Smooth muscle cell (in vitro differentiated cells): ENCODE measurements around the gene SGPL1. TPM values are rescaled to one million over a fixed set of nuclear protein-coding genes. Genes with fewer than 3 reads are reported as not detected.

Experiments used
- DNase-seq: peaks from one replicate; lab custom pipeline; 2025; ENCODE audit not compliant: unreplicated experiment; lab: John Stamatoyannopoulos, UW
- H2AFZ ChIP-seq: fragments of 200-600 bp; sonication (generic); 2 replicates; pipeline ENCODE4 v1.6.0; 2016; ENCODE audit warnings: antibody characterized with exemption, low read depth, mild to moderate bottlenecking
- H3F3A ChIP-seq: fragments of 200-600 bp; sonication (generic); 2 replicates; pipeline ENCODE4 v1.6.0; 2017; ENCODE audit warnings: antibody characterized with exemption, low read depth
- H3K27ac ChIP-seq: fragments of 200-600 bp; sonication (generic); 2 replicates; pipeline ENCODE4 v1.5.1; 2016; ENCODE audit warnings: low read depth, mild to moderate bottlenecking
- H3K27me3 ChIP-seq: fragments of 200-600 bp; sonication (generic); 2 replicates; pipeline ENCODE4 v1.6.1; 2016; ENCODE audit warnings: low read depth, mild to moderate bottlenecking
- H3K36me3 ChIP-seq: fragments of 200-600 bp; sonication (generic); 2 replicates; pipeline ENCODE4 v1.5.1; 2016; ENCODE audit warnings: low read depth
- H3K4me1 ChIP-seq: fragments of 200-600 bp; sonication (generic); 2 replicates; pipeline ENCODE4 v1.5.1; 2016; ENCODE audit warnings: low read depth
- H3K4me2 ChIP-seq: fragments of 200-600 bp; sonication (generic); 2 replicates; pipeline ENCODE4 v1.6.0; 2016; ENCODE audit warnings: mild to moderate bottlenecking
- H3K4me3 ChIP-seq: fragments of 200-600 bp; sonication (generic); 2 replicates; pipeline ENCODE4 v1.5.1; 2016; ENCODE audit warnings: mild to moderate bottlenecking
- H3K79me2 ChIP-seq: fragments of 200-600 bp; sonication (generic); 2 replicates; pipeline ENCODE4 v1.6.0; 2016; ENCODE audit warnings: low read depth, mild to moderate bottlenecking
- H3K9ac ChIP-seq: fragments of 200-600 bp; sonication (generic); 2 replicates; pipeline ENCODE4 v1.6.0; 2016; ENCODE audit warnings: low read depth
- H3K9me3 ChIP-seq: fragments of 200-600 bp; sonication (generic); replicated peaks from 2 replicates; pipeline ENCODE4 v1.5.1; 2016; ENCODE audit warnings: low read depth
- H4K20me1 ChIP-seq: fragments of 200-600 bp; sonication (generic); 2 replicates; pipeline ENCODE4 v1.6.0; 2016; ENCODE audit warnings: low read depth
- WGBS: methylation state at CpG from one replicate; pipeline ENCODE4 v1.1.7; 2016; ENCODE audit warnings: low lambda C conversion rate; 5-methylcytosine and 5-hydroxymethylcytosine counted together
- polyA plus RNA-seq: library from polyadenylated mRNA; unstranded; fragments of >200 nt; fragmentation: Nextera tagmentation; extraction: Ambion mirVana; gene quantifications from 2 replicates; pipeline ENCODE4 v1.2.1, GENCODE V29; 2016
- total RNA-seq: library from RNA; depleted of rRNA; stranded (reverse); fragments of >200 nt; gene quantifications from 2 replicates; pipeline ENCODE4 v1.2.3, GENCODE V29; 2014
- TF ChIP-seq, protein P1 (sequence below): fragments of 200-600 bp; sonication (generic); IDR thresholded peaks from 2 replicates; pipeline ENCODE4 v1.5.1; 2017; ENCODE audit warnings: borderline replicate concordance, mild to moderate bottlenecking, antibody characterized with exemption; ENCODE audit not compliant: insufficient read depth, poor library complexity, severe bottlenecking

Gene SGPL1
- total and polyA plus RNA-seq, 2 experiments from 2014 or later = 20.0 to 41.1 TPM

GRCh38 chr10:70785190-70785589, 30.6 kb upstream of the SGPL1 start, which contains the start of gene TBATA:
TSS of gene TBATA (minus strand) at chr10:70785377. CDS start at chr10:70783379, 1,998 bp downstream.
- TF ChIP-seq, protein P1, sequence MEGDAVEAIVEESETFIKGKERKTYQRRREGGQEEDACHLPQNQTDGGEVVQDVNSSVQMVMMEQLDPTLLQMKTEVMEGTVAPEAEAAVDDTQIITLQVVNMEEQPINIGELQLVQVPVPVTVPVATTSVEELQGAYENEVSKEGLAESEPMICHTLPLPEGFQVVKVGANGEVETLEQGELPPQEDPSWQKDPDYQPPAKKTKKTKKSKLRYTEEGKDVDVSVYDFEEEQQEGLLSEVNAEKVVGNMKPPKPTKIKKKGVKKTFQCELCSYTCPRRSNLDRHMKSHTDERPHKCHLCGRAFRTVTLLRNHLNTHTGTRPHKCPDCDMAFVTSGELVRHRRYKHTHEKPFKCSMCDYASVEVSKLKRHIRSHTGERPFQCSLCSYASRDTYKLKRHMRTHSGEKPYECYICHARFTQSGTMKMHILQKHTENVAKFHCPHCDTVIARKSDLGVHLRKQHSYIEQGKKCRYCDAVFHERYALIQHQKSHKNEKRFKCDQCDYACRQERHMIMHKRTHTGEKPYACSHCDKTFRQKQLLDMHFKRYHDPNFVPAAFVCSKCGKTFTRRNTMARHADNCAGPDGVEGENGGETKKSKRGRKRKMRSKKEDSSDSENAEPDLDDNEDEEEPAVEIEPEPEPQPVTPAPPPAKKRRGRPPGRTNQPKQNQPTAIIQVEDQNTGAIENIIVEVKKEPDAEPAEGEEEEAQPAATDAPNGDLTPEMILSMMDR = no peak
- no peak within 1 kb of the TSS for H2AFZ ChIP-seq
- no peak within 1 kb of the TSS for H3K4me3 ChIP-seq
- no peak within 1 kb of the TSS for H3K27ac ChIP-seq
- H3K79me2 ChIP-seq = no peaks in the 10 kb centered on the region
- no peaks in the 10 kb centered on the region for H3K4me1 ChIP-seq
- H3K9ac ChIP-seq = no peak within 1 kb of the TSS
- H3K36me3 ChIP-seq = no peaks in the 10 kb centered on the region
- no peaks in the 10 kb centered on the region for H3K27me3 ChIP-seq
- no peak within 1 kb of the TSS for H3K4me2 ChIP-seq
- H4K20me1 ChIP-seq = no peaks in the 10 kb centered on the region
- WGBS = 84% methylated on average over 4 of the region's 4 CpGs
- H3K9me3 ChIP-seq = no peaks in the 10 kb centered on the region
- no peaks in the 10 kb centered on the region for H3F3A ChIP-seq
- DNase-seq = no peak

DNA sequence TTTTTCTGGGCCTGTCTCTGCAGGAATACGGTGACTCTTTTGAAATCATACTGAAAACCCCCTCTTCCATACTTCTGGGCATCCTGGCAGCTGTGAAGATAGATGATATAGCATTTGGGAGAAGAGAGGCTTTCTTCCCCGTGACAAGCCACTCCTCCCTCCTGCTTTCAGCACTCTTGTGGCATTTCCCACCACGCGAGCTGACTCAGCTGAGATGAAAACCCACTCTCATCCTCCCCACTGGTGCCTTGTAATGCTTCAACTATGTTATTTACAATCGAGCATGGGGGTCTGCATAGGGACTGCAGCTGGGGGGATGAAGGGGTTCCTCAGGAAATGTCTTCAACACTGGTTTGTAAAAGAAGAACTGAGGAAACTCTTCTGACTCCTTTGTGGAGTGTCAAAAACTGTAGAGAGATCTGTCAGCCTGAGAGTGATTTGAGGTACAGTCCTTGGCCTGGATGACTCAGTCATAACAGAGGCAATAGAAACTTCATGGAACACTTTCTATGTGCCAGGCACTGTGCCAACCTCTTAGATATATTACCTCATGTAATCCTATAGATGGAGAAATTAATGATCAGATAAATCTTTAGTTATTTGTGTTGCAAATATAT, 28.8 kb upstream of the SGPL1 start:
- Histone ChIP-seq H3K27me3 (no peaks in the 10 kb centered on the region), H3K27ac (peak overlapping the region; percentile 41), H3K4me2 (peak overlapping the region; percentile 42)

DNA sequence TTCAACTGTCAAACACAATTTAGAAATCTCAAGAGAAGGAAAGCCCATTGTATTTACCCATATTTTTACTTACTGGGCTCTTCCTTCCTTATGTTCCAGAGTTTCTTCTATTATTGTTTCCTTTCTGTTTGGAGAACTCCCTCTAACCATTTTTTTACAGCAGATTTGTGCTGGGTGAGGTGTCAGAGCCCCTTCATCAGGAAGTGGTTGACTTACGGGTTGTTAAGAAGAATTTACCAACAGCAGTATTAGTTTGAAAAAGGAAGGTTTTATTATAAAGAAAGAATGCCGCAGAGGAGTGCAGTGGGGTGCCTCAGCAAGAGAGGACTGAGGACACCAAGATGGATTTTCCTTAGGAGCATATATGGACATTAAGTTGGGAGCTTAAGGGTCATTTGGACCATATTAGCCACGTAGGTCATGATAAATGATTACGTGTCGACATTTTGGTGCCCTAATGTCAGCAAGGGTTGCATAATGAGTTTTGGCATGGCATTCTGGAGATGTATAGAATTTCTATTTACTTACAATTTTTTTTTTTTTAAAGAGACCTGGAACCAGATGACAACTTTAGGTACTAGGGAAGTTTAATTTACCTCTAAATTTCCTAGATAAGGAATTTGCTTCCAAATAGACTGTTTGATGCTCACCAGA, 24.2 kb upstream of the SGPL1 start:
- H3K27me3 ChIP-seq = no peaks in the 10 kb centered on the region
- TF ChIP-seq, protein P1 = no peak
- H3K4me1 ChIP-seq = no peaks in the 10 kb centered on the region

More for the DNA sequence above, 28.8 kb upstream of the SGPL1 start:
- DNase-seq = no peak
- no peaks in the 10 kb centered on the region for H3K4me1 ChIP-seq
- H3F3A ChIP-seq = no peaks in the 10 kb centered on the region
- H3K9me3 ChIP-seq = no peaks in the 10 kb centered on the region
- no peak overlapping the region for H2AFZ ChIP-seq
- H3K9ac ChIP-seq = no peak overlapping the region
- 17% methylated on average over 5 of the region's 5 CpGs for WGBS
- H4K20me1 ChIP-seq = no peaks in the 10 kb centered on the region
- no peaks in the 10 kb centered on the region for H3K79me2 ChIP-seq
- TF ChIP-seq, protein P1 = no peak
- H3K36me3 ChIP-seq = no peaks in the 10 kb centered on the region
- no peak overlapping the region for H3K4me3 ChIP-seq

GRCh38 chr10:70795613-70796012, 20.1 kb upstream of the SGPL1 start:
- H3K27me3 ChIP-seq = no peaks in the 10 kb centered on the region
- peaks cover 3% of the 10 kb centered on the region for H3K9me3 ChIP-seq
- H3K4me3 ChIP-seq = no peak overlapping the region
- H3K4me1 ChIP-seq = no peaks in the 10 kb centered on the region
- TF ChIP-seq, protein P1 = no peak
- no peak overlapping the region for H3K27ac ChIP-seq
- H3K79me2 ChIP-seq = no peaks in the 10 kb centered on the region
- H3K36me3 ChIP-seq = no peaks in the 10 kb centered on the region
- H3K9ac ChIP-seq = no peak overlapping the region
- no peak overlapping the region for H3K4me2 ChIP-seq
- DNase-seq = no peak
- H2AFZ ChIP-seq = no peak overlapping the region
- H3F3A ChIP-seq = no peaks in the 10 kb centered on the region
- WGBS = 88% methylated on average over 1 of the region's 1 CpG
- no peaks in the 10 kb centered on the region for H4K20me1 ChIP-seq

More for the DNA sequence above, 24.2 kb upstream of the SGPL1 start:
- Histone ChIP-seq H3K4me2 (no peak overlapping the region), H3K36me3 (no peaks in the 10 kb centered on the region), H3K9ac (no peak overlapping the region), H3K27ac (no peak overlapping the region), H3K9me3 (no peaks in the 10 kb centered on the region), H4K20me1 (no peaks in the 10 kb centered on the region), H3F3A (no peaks in the 10 kb centered on the region), H3K4me3 (no peak overlapping the region), H3K79me2 (no peaks in the 10 kb centered on the region), H2AFZ (no peak overlapping the region)
- DNase-seq = no peak
- 87% methylated on average over 5 of the region's 5 CpGs for WGBS
